Measurements from ENCODE around the gene CEP43.
A peak's percentile ranks its signal among the peaks of the same experiment; 100 is the strongest.

CEP43 gene

DNA sequence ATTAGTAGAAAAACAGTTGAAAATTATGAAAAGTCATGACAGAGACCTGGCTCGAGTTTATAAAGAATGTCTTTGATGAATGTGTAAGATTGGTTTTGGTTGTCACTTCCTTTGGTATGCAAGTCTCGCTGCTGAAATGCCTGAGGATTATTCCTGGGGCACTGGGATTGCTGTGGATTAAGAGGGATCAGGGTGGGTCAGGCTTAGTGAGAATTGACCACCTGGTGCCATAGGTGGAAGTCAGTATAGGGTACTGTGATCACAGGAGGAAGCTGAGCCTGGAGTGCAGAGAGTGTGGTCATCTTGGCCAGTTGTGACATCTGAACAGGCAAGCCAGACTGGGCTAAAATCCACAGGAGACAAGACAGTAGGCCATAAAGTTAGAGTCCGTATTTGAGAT is 34.9 kb downstream of the CEP43 start:
- H3K4me3 ChIP-seq (ENCODE audit: low read depth, low read length) = no peak overlapping the region

DNA sequence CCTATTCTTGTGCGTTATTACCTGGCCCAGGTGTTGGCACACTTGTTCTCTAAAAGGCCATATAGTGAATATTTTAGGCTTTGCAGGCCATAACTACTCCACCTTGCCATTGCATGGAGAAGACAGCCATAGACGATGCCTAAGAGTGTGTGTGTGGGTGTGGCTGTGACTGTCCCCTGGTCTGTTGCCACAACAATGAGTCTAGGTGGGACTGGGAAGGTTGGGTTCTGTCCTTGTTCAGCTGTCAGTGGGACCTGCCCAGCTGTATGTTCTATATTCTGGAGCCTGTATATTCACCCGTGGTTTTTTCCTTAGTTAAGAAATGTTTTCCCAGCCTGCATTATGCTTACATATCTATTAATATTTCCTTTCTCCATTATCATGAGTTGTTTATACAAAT is 38.6 kb downstream of the CEP43 start:
- TF ChIP-seq, protein P1, sequence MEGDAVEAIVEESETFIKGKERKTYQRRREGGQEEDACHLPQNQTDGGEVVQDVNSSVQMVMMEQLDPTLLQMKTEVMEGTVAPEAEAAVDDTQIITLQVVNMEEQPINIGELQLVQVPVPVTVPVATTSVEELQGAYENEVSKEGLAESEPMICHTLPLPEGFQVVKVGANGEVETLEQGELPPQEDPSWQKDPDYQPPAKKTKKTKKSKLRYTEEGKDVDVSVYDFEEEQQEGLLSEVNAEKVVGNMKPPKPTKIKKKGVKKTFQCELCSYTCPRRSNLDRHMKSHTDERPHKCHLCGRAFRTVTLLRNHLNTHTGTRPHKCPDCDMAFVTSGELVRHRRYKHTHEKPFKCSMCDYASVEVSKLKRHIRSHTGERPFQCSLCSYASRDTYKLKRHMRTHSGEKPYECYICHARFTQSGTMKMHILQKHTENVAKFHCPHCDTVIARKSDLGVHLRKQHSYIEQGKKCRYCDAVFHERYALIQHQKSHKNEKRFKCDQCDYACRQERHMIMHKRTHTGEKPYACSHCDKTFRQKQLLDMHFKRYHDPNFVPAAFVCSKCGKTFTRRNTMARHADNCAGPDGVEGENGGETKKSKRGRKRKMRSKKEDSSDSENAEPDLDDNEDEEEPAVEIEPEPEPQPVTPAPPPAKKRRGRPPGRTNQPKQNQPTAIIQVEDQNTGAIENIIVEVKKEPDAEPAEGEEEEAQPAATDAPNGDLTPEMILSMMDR (IDR thresholded peaks at IDR 0.05; ENCODE audit: borderline replicate concordance, insufficient read depth, low read depth, low read length) = no peak
- H3K4me3 ChIP-seq (ENCODE audit: low read depth, low read length) = no peak overlapping the region

More for the DNA sequence above, 34.9 kb downstream of the CEP43 start:
- TF ChIP-seq, protein P1 (IDR thresholded peaks at IDR 0.05; ENCODE audit: borderline replicate concordance, insufficient read depth, low read depth, low read length) = no peak

- TF ChIP-seq, protein P1 (IDR thresholded peaks at IDR 0.05; ENCODE audit: borderline replicate concordance, insufficient read depth, low read depth, low read length) = no peak
- H3K4me3 ChIP-seq (ENCODE audit: low read depth, low read length) = no peak overlapping the region
Measured at GRCh38 chr6:167044696-167045095, 45.5 kb downstream of the CEP43 start.

GRCh38 chr6:167045828-167046580 is 46.8 kb downstream of the CEP43 start:
- TF ChIP-seq, protein P1 (IDR thresholded peaks at IDR 0.05; ENCODE audit: borderline replicate concordance, insufficient read depth, low read depth, low read length) = peak; percentile 21; the same call in 1 of the 2 replicates
- no peak overlapping the region for H3K4me3 ChIP-seq (ENCODE audit: low read depth, low read length)

- no peak overlapping the region for H3K4me3 ChIP-seq (ENCODE audit: low read depth, low read length)
Measured at GRCh38 chr6:167046861-167047495, 47.8 kb downstream of the CEP43 start.

DNA sequence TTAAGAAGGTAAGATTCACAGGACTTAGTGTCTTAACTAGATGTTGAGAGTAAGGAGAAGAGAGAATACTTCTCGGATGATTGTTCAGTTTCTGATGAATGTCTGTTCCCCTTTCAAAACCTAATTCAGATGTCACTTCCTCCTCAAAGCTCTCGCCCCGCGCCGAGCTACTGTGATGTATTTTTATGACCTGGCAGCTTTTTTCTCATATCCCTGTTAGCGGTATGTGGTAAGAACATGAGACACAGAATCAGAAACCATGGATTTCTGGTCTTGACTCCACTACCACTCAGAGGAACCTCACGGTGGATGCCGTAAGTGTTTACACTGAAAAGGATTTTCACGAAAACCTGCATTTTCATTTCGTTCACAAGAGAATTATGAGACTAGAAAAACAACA is 48.4 kb downstream of the CEP43 start:
- no peak overlapping the region for H3K4me3 ChIP-seq (ENCODE audit: low read depth, low read length)
- TF ChIP-seq, protein P1 (IDR thresholded peaks at IDR 0.05; ENCODE audit: borderline replicate concordance, insufficient read depth, low read depth, low read length) = no peak

More at GRCh38 chr6:167046861-167047495, 47.8 kb downstream of the CEP43 start:
- TF ChIP-seq, protein P1 (IDR thresholded peaks at IDR 0.05; ENCODE audit: borderline replicate concordance, insufficient read depth, low read depth, low read length) = no peak
